Measurements from ENCODE around the gene CSF2. TPM values are rescaled to one million over a fixed set of nuclear protein-coding genes. Genes with fewer than 3 reads are reported as not detected.

Gene CSF2
- polyA plus RNA-seq, 1 of the 3 experiments (the other 2 are of a cell fraction) = 0.97 TPM

DNA sequence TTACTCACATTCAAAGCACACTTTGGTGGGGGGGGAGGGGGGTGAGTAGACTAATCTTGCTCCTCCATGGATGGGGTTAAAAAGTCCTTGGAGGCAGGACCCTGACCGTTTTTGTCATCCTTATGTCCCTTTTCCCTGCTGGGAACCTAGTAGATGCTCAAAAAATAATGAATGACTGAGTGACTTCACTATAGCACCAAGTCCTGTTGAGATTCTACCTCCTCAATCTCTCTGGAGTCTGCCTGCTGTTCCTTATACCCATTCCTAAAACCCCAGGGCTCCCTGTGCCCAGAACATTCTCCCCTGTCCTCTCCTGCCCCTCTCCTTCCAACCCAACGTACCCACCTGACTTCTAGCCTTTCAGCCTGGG lies 2.3 kb upstream of the CSF2 start:
- no peak overlapping the region for H3K4me2 ChIP-seq
- H3K9ac ChIP-seq = no peak overlapping the region
- no peaks in the 10 kb centered on the region for H3K9me3 ChIP-seq
- TF ChIP-seq CTCF (IDR thresholded peaks at IDR 0.05) (no peak), FOSL2 (IDR thresholded peaks at IDR 0.05; ENCODE audit: borderline replicate concordance, low read depth) (no peak), GABPA (IDR thresholded peaks at IDR 0.05; ENCODE audit: low read depth) (no peak), RCOR1 (IDR thresholded peaks at IDR 0.05; ENCODE audit: low read length) (no peak), RXRA (IDR thresholded peaks at IDR 0.05; ENCODE audit: borderline replicate concordance, low read depth) (no peak)
- POLR2A ChIA-PET = no interaction called here
- H2AFZ ChIP-seq (ENCODE audit: low read depth) = no peak overlapping the region
- no peak overlapping the region for H3K27ac ChIP-seq (ENCODE audit: low read depth in 2 of 2, low read length in 1 of 2)
- no peak for DNase-seq
- H3K9me2 ChIP-seq = no peaks in the 10 kb centered on the region
- H3K4me3 ChIP-seq (ENCODE audit: low read depth in 2 of 2, low read length in 1 of 2) = no peak overlapping the region
- H3K4me1 ChIP-seq (ENCODE audit: control insufficient read depth in 1 of 2, insufficient read depth in 2 of 2, low read depth in 1 of 2, low read length in 1 of 2) = peaks cover 0 to 5% of the 10 kb centered on the region in 2 experiments; a peak in 1 of 4 replicates
- no peaks in the 10 kb centered on the region for H4K20me1 ChIP-seq (ENCODE audit: insufficient read depth)
- H3F3A ChIP-seq (replicated peaks; ENCODE audit: insufficient read depth) = no peaks in the 10 kb centered on the region
- no peaks in the 10 kb centered on the region for H3K79me2 ChIP-seq (ENCODE audit: insufficient read depth)
- H3K27me3 ChIP-seq (ENCODE audit: insufficient read depth) = no peaks in the 10 kb centered on the region
- WGBS (ENCODE audit: low lambda C conversion rate) = 69% methylated on average over 2 of the region's 2 CpGs
- H3K36me3 ChIP-seq (replicated peaks in 1 of 2; ENCODE audit: control insufficient read depth in 1 of 2, insufficient read depth in 2 of 2, low read length in 1 of 2) = no peaks in the 10 kb centered on the region
- CTCF ChIA-PET = interaction anchor here (1.8 kb wide), 1 partner anchor 8 kb away, joined by 9 read pairs; no protein-coding TSS in a partner anchor

GRCh38 chr5:132072070-132072469 lies 1.5 kb upstream of the CSF2 start:
- H3K27me3 ChIP-seq (ENCODE audit: insufficient read depth) = no peaks in the 10 kb centered on the region
- TF ChIP-seq TCF12 (IDR thresholded peaks at IDR 0.05) (no peak), RXRA (IDR thresholded peaks at IDR 0.05; ENCODE audit: borderline replicate concordance, low read depth) (no peak), RCOR1 (IDR thresholded peaks at IDR 0.05; ENCODE audit: low read length) (no peak), POLR2AphosphoS5 (IDR thresholded peaks at IDR 0.05; ENCODE audit: low read depth, low read length) (no peak), GABPA (IDR thresholded peaks at IDR 0.05; ENCODE audit: low read depth) (no peak), MXI1 (IDR thresholded peaks at IDR 0.05; ENCODE audit: low read depth, low read length) (no peak), EP300 (IDR thresholded peaks at IDR 0.05; ENCODE audit: borderline replicate concordance in 1 of 2, low read depth in 1 of 2, low read length in 1 of 2) (no peak), RAD21 (IDR thresholded peaks at IDR 0.05; ENCODE audit: low read length) (no peak), EZH2phosphoT487 (IDR thresholded peaks at IDR 0.05; ENCODE audit: borderline replicate concordance, low read depth) (no peak), TEAD4 (IDR thresholded peaks at IDR 0.05; ENCODE audit: borderline replicate concordance, insufficient read depth) (no peak), MEF2A (IDR thresholded peaks at IDR 0.05; ENCODE audit: borderline replicate concordance, low read depth) (no peak), YY1 (IDR thresholded peaks at IDR 0.05; ENCODE audit: low read depth) (no peak), USF2 (IDR thresholded peaks at IDR 0.05; ENCODE audit: borderline replicate concordance, low read depth, low read length) (no peak), FOXJ3 (CRISPR knock-in tag; IDR thresholded peaks at IDR 0.05) (no peak), CHD2 (IDR thresholded peaks at IDR 0.05; ENCODE audit: low read length, partially characterized antibody) (no peak), TAF1 (IDR thresholded peaks at IDR 0.05; ENCODE audit: borderline replicate concordance, low read depth, low read length) (no peak)
- TF ChIP-seq, protein P1, sequence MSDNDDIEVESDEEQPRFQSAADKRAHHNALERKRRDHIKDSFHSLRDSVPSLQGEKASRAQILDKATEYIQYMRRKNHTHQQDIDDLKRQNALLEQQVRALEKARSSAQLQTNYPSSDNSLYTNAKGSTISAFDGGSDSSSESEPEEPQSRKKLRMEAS (IDR thresholded peaks at IDR 0.05; ENCODE audit: low read depth) = no peak
- POLR2A ChIA-PET = no interaction called here
- no peaks in the 10 kb centered on the region for H3K9me2 ChIP-seq
- H3K4me2 ChIP-seq = no peak overlapping the region
- no peak overlapping the region for H3K4me3 ChIP-seq (ENCODE audit: low read depth in 2 of 2, low read length in 1 of 2)
- H2AFZ ChIP-seq (ENCODE audit: low read depth) = no peak overlapping the region
- 92% methylated on average over 3 of the region's 4 CpGs for WGBS (ENCODE audit: low lambda C conversion rate)
- no peak overlapping the region for H3K9ac ChIP-seq
- H3K27ac ChIP-seq (ENCODE audit: low read depth in 2 of 2, low read length in 1 of 2) = no peak overlapping the region
- no peaks in the 10 kb centered on the region for H3K9me3 ChIP-seq
- CTCF ChIA-PET = interaction anchor here (1.8 kb wide), 1 partner anchor 9 kb away, joined by 9 read pairs; no protein-coding TSS in a partner anchor
- no peaks in the 10 kb centered on the region for H3K36me3 ChIP-seq (replicated peaks in 1 of 2; ENCODE audit: control insufficient read depth in 1 of 2, insufficient read depth in 2 of 2, low read length in 1 of 2)
- no peaks in the 10 kb centered on the region for H3K79me2 ChIP-seq (ENCODE audit: insufficient read depth)
- H3F3A ChIP-seq (replicated peaks; ENCODE audit: insufficient read depth) = no peaks in the 10 kb centered on the region
- H3K4me1 ChIP-seq (ENCODE audit: control insufficient read depth in 1 of 2, insufficient read depth in 2 of 2, low read depth in 1 of 2, low read length in 1 of 2) = peaks cover 0 to 5% of the 10 kb centered on the region in 2 experiments; a peak in 1 of 4 replicates
- H4K20me1 ChIP-seq (ENCODE audit: insufficient read depth) = no peaks in the 10 kb centered on the region
- DNase-seq = no peak
